Activated naive CD8-positive, alpha-beta T cell treated with anti-CD3 and anti-CD28 coated beads, Interleukin-2, amount 10 ng/mL, durations not matched to agents 7 days and 5 days (primary cell): ENCODE results near the gene KLF4. TPM values are rescaled to one million over a fixed set of nuclear protein-coding genes. Genes with fewer than 3 reads are reported as not detected.
"Not testable (repeated sequence)": the region's sequence is repeated elsewhere in the genome, so short reads cannot be mapped to it uniquely, and the experiment has no call there.

Experiments used
- ATAC-seq: fragments of 150-1000 bp; cut with Tn5 transposase; one replicate; pipeline ENCODE4 v1.10.0; 2021; ENCODE audit warnings: low read depth, moderate library complexity
- POLR2A ChIA-PET: fragments of 350-600 bp; sonication (Branson Sonifier 250); formaldehyde crosslinking; loops from one replicate; lab custom pipeline; 2021; ENCODE audit warnings: antibody characterized with exemption; lab: Charles Lee
- DNase-seq: peaks from one replicate; pipeline ENCODE4 v3.0.0; 2021
- H3K27ac Mint-ChIP-seq: one replicate; pipeline ENCODE4 v1.8.0; 2022; ENCODE audit warnings: mild to moderate bottlenecking, mixed read lengths
- H3K27me3 Mint-ChIP-seq: one replicate; pipeline ENCODE4 v1.8.0; 2022; ENCODE audit warnings: mild to moderate bottlenecking, moderate library complexity, mixed read lengths
- H3K36me3 Mint-ChIP-seq: one replicate; pipeline ENCODE4 v1.8.0; 2021; ENCODE audit warnings: mild to moderate bottlenecking, mixed read lengths
- H3K4me1 Mint-ChIP-seq: one replicate; pipeline ENCODE4 v1.8.0; 2021; ENCODE audit warnings: mixed read lengths
- H3K4me3 Mint-ChIP-seq: one replicate; pipeline ENCODE4 v1.8.0; 2022; ENCODE audit warnings: mild to moderate bottlenecking, moderate library complexity, mixed read lengths
- H3K9me3 Mint-ChIP-seq: one replicate; pipeline ENCODE4 v1.8.0; 2021; ENCODE audit warnings: mixed read lengths
- total RNA-seq, 2 experiments: library from RNA; stranded (reverse); gene quantifications; one replicate each; pipeline ENCODE4 v1.2.3, GENCODE V29; 2021

KLF4 gene
- total RNA-seq, 2 experiments from 2014 or later, result 0.20 to 1.1 TPM

- no peaks in the 10 kb centered on the region for H3K9me3 Mint-ChIP-seq
- no peaks in the 10 kb centered on the region for H3K4me1 Mint-ChIP-seq
- no peak overlapping the region for H3K27ac Mint-ChIP-seq
- H3K36me3 Mint-ChIP-seq, result no peaks in the 10 kb centered on the region
- peaks cover 12% of the 10 kb centered on the region for H3K27me3 Mint-ChIP-seq
- DNase-seq, result no peak
- H3K4me3 Mint-ChIP-seq, result no peak overlapping the region
- ATAC-seq, result no peak
- POLR2A ChIA-PET, result no interaction called here
Observed at GRCh38 chr9:107496976-107497375, 7.4 kb upstream of the KLF4 start.

GRCh38 chr9:107492381-107492970 is 2.9 kb upstream of the KLF4 start:
- H3K27me3 Mint-ChIP-seq, result peaks cover 48% of the 10 kb centered on the region
- ATAC-seq (no peak), DNase-seq (no peak)
- no peaks in the 10 kb centered on the region for H3K9me3 Mint-ChIP-seq
- H3K4me1 Mint-ChIP-seq, result peaks cover 6% of the 10 kb centered on the region
- no peaks in the 10 kb centered on the region for H3K36me3 Mint-ChIP-seq
- no peak overlapping the region for H3K4me3 Mint-ChIP-seq
- no peak overlapping the region for H3K27ac Mint-ChIP-seq
- POLR2A ChIA-PET, result no interaction called here

GRCh38 chr9:107491081-107492053 is 1.8 kb upstream of the KLF4 start:
- peak; percentile 28 for DNase-seq
- no peak for ATAC-seq
- Mint-ChIP-seq H3K27me3 (peaks cover 59% of the 10 kb centered on the region), H3K4me3 (peak overlapping the region; percentile 17), H3K4me1 (peaks cover 6% of the 10 kb centered on the region), H3K9me3 (no peaks in the 10 kb centered on the region), H3K27ac (no peak overlapping the region), H3K36me3 (no peaks in the 10 kb centered on the region)
- POLR2A ChIA-PET, result no interaction called here

- POLR2A ChIA-PET, H3K4me1 Mint-ChIP-seq, DNase-seq, H3K36me3 Mint-ChIP-seq, ATAC-seq, H3K9me3 Mint-ChIP-seq: not testable (repeated sequence)
- Mint-ChIP-seq H3K27ac (peak overlapping the region; percentile 9), H3K4me3 (peak overlapping the region; percentile 68), H3K27me3 (peaks cover 64% of the 10 kb centered on the region)
Observed at GRCh38 chr9:107490606-107490970, 1.0 kb upstream of the KLF4 start.

GRCh38 chr9:107489144-107489673 is 360 bp downstream of the KLF4 start:
- H3K27ac Mint-ChIP-seq, result peak overlapping the region; percentile 25
- peaks cover 64% of the 10 kb centered on the region for H3K27me3 Mint-ChIP-seq
- H3K4me1 Mint-ChIP-seq, result peaks cover 6% of the 10 kb centered on the region
- DNase-seq (no peak), ATAC-seq (peak; percentile 28)
- peak overlapping the region; percentile 70 for H3K4me3 Mint-ChIP-seq
- POLR2A ChIA-PET, result no interaction called here
- no peaks in the 10 kb centered on the region for H3K9me3 Mint-ChIP-seq
- no peaks in the 10 kb centered on the region for H3K36me3 Mint-ChIP-seq

GRCh38 chr9:107488375-107489143 is 1.0 kb downstream of the KLF4 start:
- H3K27ac Mint-ChIP-seq, result peak overlapping the region; percentile 25
- peak overlapping the region; percentile 70 for H3K4me3 Mint-ChIP-seq
- peaks cover 6% of the 10 kb centered on the region for H3K4me1 Mint-ChIP-seq
- POLR2A ChIA-PET, result no interaction called here
- no peaks in the 10 kb centered on the region for H3K36me3 Mint-ChIP-seq
- no peaks in the 10 kb centered on the region for H3K9me3 Mint-ChIP-seq
- H3K27me3 Mint-ChIP-seq, result peaks cover 64% of the 10 kb centered on the region
- ATAC-seq, result no peak
- DNase-seq, result peak; percentile 39

GRCh38 chr9:107487521-107488374 is 1.8 kb downstream of the KLF4 start:
- no peak overlapping the region for H3K4me3 Mint-ChIP-seq
- no peaks in the 10 kb centered on the region for H3K36me3 Mint-ChIP-seq
- H3K4me1 Mint-ChIP-seq, result peaks cover 6% of the 10 kb centered on the region
- no peaks in the 10 kb centered on the region for H3K9me3 Mint-ChIP-seq
- DNase-seq (peak; percentile 41), ATAC-seq (no peak)
- H3K27ac Mint-ChIP-seq, result no peak overlapping the region
- POLR2A ChIA-PET, result no interaction called here
- H3K27me3 Mint-ChIP-seq, result peaks cover 69% of the 10 kb centered on the region

- H3K9me3 Mint-ChIP-seq, result no peaks in the 10 kb centered on the region
- no peak overlapping the region for H3K4me3 Mint-ChIP-seq
- DNase-seq (no peak), ATAC-seq (no peak)
- H3K4me1 Mint-ChIP-seq, result peaks cover 6% of the 10 kb centered on the region
- H3K27me3 Mint-ChIP-seq, result peaks cover 64% of the 10 kb centered on the region
- H3K27ac Mint-ChIP-seq, result no peak overlapping the region
- POLR2A ChIA-PET, result no interaction called here
- H3K36me3 Mint-ChIP-seq, result no peaks in the 10 kb centered on the region
Observed at GRCh38 chr9:107486674-107487520, 2.7 kb downstream of the KLF4 start.

GRCh38 chr9:107485458-107486043 is 4.0 kb downstream of the KLF4 start:
- Mint-ChIP-seq H3K4me1 (peaks cover 2% of the 10 kb centered on the region), H3K36me3 (no peaks in the 10 kb centered on the region), H3K27ac (no peak overlapping the region), H3K4me3 (no peak overlapping the region), H3K27me3 (peaks cover 59% of the 10 kb centered on the region), H3K9me3 (no peaks in the 10 kb centered on the region)
- POLR2A ChIA-PET, result no interaction called here
- ATAC-seq, result no peak
- no peak for DNase-seq

GRCh38 chr9:107484117-107484723 is 5.3 kb downstream of the KLF4 start:
- DNase-seq, result no peak
- no peak overlapping the region for H3K27ac Mint-ChIP-seq
- H3K9me3 Mint-ChIP-seq, result no peaks in the 10 kb centered on the region
- H3K4me1 Mint-ChIP-seq, result no peaks in the 10 kb centered on the region
- no peaks in the 10 kb centered on the region for H3K36me3 Mint-ChIP-seq
- peaks cover 56% of the 10 kb centered on the region for H3K27me3 Mint-ChIP-seq
- H3K4me3 Mint-ChIP-seq, result no peak overlapping the region
- no peak for ATAC-seq
- POLR2A ChIA-PET, result no interaction called here

- ATAC-seq (no peak), DNase-seq (no peak)
- Mint-ChIP-seq H3K27me3 (peaks cover 50% of the 10 kb centered on the region), H3K4me3 (no peak overlapping the region), H3K36me3 (no peaks in the 10 kb centered on the region), H3K27ac (no peak overlapping the region), H3K9me3 (no peaks in the 10 kb centered on the region), H3K4me1 (no peaks in the 10 kb centered on the region)
- POLR2A ChIA-PET, result no interaction called here
Observed at GRCh38 chr9:107483666-107484065, 5.9 kb downstream of the KLF4 start.
